K562 (cell line): ENCODE measurements around the gene CIAO2B. TPM values are rescaled to one million over a fixed set of nuclear protein-coding genes. Genes with fewer than 3 reads are reported as not detected.
A peak's percentile ranks its signal among the peaks of the same experiment; 100 is the strongest.

Experiments
- CREBBP ChIP-seq: IDR thresholded peaks from one replicate; pipeline ENCODE4 v1.6.1; 2012; ENCODE audit warnings: low read depth, mild to moderate bottlenecking, control low read depth, inconsistent platforms, low read length
- ESRRA ChIP-seq: fragments of 450-650 bp; IDR thresholded peaks from 2 replicates; pipeline ENCODE4 v1.6.1; 2014; ENCODE audit warnings: low read depth, mild to moderate bottlenecking, moderate library complexity, borderline replicate concordance
- HDGF ChIP-seq: fragments of 450-650 bp; IDR thresholded peaks from 2 replicates; pipeline ENCODE4 v1.6.1; 2016
- PHF8 ChIP-seq: fragments of 200-600 bp; sonication (generic); IDR thresholded peaks from 2 replicates; pipeline ENCODE4 v1.6.1; 2012; ENCODE audit warnings: mixed run types, mild to moderate bottlenecking, inconsistent platforms, low read length, moderate library complexity, borderline replicate concordance
- TOE1 ChIP-seq, 2 experiments: fragments of 450-650 bp in 1 of 2; sonication (generic) in 1 of 2; formaldehyde crosslinking in 1 of 2; IDR thresholded peaks; 2 replicates each; pipeline versions ENCODE4 v1.7.1 to v1.8.0; 2016 to 2022; ENCODE audit warnings: borderline replicate concordance in 2 of 2, mild to moderate bottlenecking in 2 of 2, antibody characterized with exemption in 1 of 2, inconsistent platforms in 1 of 2, low read depth in 1 of 2, missing genetic modification reagents in 1 of 2, moderate library complexity in 1 of 2
- XRCC5 ChIP-seq: fragments of 200-400 bp; formaldehyde crosslinking; IDR thresholded peaks from 2 replicates; pipeline ENCODE4 v1.6.1; 2017; ENCODE audit warnings: low read depth, mild to moderate bottlenecking, low read length
- ZFX ChIP-seq: sonication (generic); formaldehyde crosslinking; IDR thresholded peaks from 2 replicates; pipeline ENCODE4 v1.8.0; 2022; ENCODE audit warnings: mild to moderate bottlenecking, missing genetic modification reagents, moderate library complexity
- ZNF445 ChIP-seq: fragments of 250-450 bp; sonication (Bioruptor Pico); IDR thresholded peaks from 2 replicates; pipeline ENCODE4 v1.4.0; 2020; ENCODE audit warnings: low read depth, mild to moderate bottlenecking, moderate library complexity
- polyA plus RNA-seq, 8 experiments: library from polyadenylated mRNA; depleted of rRNA in 4 of 8; stranded (reverse) in 5 of 8; unstranded in 3 of 8; fragments of >200 nt; fragmentation: Nextera tagmentation in 2 of 8; fragmentation: Illumina TruSeq in 1 of 8; extraction: Ambion mirVana in 2 of 8; extraction: Trizol in 1 of 8; gene quantifications; 2 replicates each; pipeline versions ENCODE4 v1.2.1 to v1.2.3, GENCODE V29; 2011 to 2014; ENCODE audit warnings: inconsistent platforms in 1 of 8, missing spikeins in 1 of 8
- total RNA-seq, 7 experiments: library from RNA; depleted of rRNA in 6 of 7; stranded (reverse); fragments of >200 nt in 6 of 7; fragmentation: Illumina TruSeq in 2 of 7; extraction: Trizol in 2 of 7; gene quantifications; 2 replicates each; pipeline versions ENCODE4 v1.2.1 to v1.2.3, GENCODE V29; 2011 to 2021; ENCODE audit warnings: low replicate concordance in 1 of 7
- TF ChIP-seq, protein P1 (sequence below), 2 experiments: fragments of 450-650 bp in 1 of 2; sonication (generic) in 1 of 2; formaldehyde crosslinking in 1 of 2; IDR thresholded peaks; 2 replicates each; pipeline versions ENCODE4 v1.7.1 to v1.9.0; 2016 to 2022; ENCODE audit warnings: inconsistent platforms in 1 of 2, mild to moderate bottlenecking in 1 of 2, missing genetic modification reagents in 1 of 2
- TF ChIP-seq, protein P2 (sequence below), 2 experiments: fragments of 450-650 bp; IDR thresholded peaks; 2 replicates each; pipeline ENCODE4 v1.6.1; 2016
- TF ChIP-seq, protein P3 (sequence below): fragments of 450-650 bp; IDR thresholded peaks from 2 replicates; pipeline ENCODE4 v1.6.1; 2016
- TF ChIP-seq, protein P4 (sequence below): sonication (generic); formaldehyde crosslinking; IDR thresholded peaks from 2 replicates; pipeline ENCODE4 v1.8.0; 2022; ENCODE audit warnings: missing genetic modification reagents, mild to moderate bottlenecking, moderate library complexity, borderline replicate concordance

Gene CIAO2B
- total and polyA plus RNA-seq, 9 of the 15 experiments (the other 6 are each of a cell fraction or from before 2014, with no cell fraction given), result 86.8 to 182 (median 113) TPM

DNA sequence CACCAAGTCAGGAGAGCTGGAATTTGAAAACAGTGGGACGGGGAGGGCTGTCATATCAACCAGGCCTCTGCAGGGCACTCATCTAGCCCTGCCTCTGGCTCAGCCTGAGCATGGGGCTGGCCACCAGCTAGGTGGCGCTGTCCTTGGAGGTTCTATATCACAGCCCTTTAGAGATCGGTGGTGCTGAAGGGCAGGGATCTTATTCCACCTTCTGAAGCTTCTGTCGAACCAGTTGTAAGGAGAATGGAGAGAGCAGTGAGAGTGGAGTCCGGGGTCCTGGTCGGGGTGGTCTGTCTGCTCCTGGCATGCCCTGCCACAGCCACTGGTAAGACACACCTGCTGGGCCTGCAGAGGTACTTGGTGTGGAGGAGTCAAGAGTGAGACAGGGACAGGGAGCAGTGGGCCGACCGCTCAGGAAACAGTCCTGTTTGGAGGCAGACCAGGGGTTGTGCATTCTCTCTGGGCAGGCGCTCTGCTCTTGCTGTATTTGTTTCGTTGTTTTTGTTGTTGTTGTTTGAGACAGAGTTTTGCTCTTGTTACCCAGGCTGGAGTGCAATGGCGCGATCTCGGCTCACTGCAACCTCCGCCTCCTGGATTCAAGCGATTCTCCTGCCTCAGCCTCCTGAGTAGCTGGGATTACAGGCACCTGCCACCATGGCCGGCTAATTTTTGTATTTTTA lies 27.0 kb upstream of the CIAO2B start, which contains the start of gene CES3 (continued):
- TF ChIP-seq, protein P1, sequence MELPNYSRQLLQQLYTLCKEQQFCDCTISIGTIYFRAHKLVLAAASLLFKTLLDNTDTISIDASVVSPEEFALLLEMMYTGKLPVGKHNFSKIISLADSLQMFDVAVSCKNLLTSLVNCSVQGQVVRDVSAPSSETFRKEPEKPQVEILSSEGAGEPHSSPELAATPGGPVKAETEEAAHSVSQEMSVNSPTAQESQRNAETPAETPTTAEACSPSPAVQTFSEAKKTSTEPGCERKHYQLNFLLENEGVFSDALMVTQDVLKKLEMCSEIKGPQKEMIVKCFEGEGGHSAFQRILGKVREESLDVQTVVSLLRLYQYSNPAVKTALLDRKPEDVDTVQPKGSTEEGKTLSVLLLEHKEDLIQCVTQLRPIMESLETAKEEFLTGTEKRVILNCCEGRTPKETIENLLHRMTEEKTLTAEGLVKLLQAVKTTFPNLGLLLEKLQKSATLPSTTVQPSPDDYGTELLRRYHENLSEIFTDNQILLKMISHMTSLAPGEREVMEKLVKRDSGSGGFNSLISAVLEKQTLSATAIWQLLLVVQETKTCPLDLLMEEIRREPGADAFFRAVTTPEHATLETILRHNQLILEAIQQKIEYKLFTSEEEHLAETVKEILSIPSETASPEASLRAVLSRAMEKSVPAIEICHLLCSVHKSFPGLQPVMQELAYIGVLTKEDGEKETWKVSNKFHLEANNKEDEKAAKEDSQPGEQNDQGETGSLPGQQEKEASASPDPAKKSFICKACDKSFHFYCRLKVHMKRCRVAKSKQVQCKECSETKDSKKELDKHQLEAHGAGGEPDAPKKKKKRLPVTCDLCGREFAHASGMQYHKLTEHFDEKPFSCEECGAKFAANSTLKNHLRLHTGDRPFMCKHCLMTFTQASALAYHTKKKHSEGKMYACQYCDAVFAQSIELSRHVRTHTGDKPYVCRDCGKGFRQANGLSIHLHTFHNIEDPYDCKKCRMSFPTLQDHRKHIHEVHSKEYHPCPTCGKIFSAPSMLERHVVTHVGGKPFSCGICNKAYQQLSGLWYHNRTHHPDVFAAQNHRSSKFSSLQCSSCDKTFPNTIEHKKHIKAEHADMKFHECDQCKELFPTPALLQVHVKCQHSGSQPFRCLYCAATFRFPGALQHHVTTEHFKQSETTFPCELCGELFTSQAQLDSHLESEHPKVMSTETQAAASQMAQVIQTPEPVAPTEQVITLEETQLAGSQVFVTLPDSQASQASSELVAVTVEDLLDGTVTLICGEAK (IDR thresholded peaks at IDR 0.05), result peak; percentile 46
- TF ChIP-seq, protein P1 (CRISPR knock-in tag; IDR thresholded peaks at IDR 0.05), result no peak
- TF ChIP-seq, protein P2, sequence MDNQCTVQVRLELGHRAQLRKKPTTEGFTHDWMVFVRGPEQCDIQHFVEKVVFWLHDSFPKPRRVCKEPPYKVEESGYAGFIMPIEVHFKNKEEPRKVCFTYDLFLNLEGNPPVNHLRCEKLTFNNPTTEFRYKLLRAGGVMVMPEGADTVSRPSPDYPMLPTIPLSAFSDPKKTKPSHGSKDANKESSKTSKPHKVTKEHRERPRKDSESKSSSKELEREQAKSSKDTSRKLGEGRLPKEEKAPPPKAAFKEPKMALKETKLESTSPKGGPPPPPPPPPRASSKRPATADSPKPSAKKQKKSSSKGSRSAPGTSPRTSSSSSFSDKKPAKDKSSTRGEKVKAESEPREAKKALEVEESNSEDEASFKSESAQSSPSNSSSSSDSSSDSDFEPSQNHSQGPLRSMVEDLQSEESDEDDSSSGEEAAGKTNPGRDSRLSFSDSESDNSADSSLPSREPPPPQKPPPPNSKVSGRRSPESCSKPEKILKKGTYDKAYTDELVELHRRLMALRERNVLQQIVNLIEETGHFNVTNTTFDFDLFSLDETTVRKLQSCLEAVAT (IDR thresholded peaks at IDR 0.05), result peak; percentile 27 to 75; a peak in 1 of 4 replicates
- TF ChIP-seq ZNF445 (CRISPR knock-in tag) (no peak), TOE1 (IDR thresholded peaks at IDR 0.05; ENCODE audit: borderline replicate concordance) (0 out of 2 replicates have a peak, but pooled peaks have one; percentile 25), TOE1 (CRISPR knock-in tag; IDR thresholded peaks at IDR 0.05; ENCODE audit: borderline replicate concordance, low read depth) (no peak), ESRRA (peak; percentile 19; the same call in 1 of the 2 replicates), PHF8 (peak; percentile 57; the same call in 1 of the 2 replicates), ZFX (CRISPR knock-in tag) (peak; percentile 60), HDGF (peak; percentile 82; the same call in 1 of the 2 replicates), CREBBP (no peak), XRCC5 (peak; percentile 35; the same call in 1 of the 2 replicates)
- TF ChIP-seq, protein P3, sequence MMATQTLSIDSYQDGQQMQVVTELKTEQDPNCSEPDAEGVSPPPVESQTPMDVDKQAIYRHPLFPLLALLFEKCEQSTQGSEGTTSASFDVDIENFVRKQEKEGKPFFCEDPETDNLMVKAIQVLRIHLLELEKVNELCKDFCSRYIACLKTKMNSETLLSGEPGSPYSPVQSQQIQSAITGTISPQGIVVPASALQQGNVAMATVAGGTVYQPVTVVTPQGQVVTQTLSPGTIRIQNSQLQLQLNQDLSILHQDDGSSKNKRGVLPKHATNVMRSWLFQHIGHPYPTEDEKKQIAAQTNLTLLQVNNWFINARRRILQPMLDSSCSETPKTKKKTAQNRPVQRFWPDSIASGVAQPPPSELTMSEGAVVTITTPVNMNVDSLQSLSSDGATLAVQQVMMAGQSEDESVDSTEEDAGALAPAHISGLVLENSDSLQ, result peak; percentile 34; the same call in 1 of the 2 replicates
- TF ChIP-seq, protein P4, sequence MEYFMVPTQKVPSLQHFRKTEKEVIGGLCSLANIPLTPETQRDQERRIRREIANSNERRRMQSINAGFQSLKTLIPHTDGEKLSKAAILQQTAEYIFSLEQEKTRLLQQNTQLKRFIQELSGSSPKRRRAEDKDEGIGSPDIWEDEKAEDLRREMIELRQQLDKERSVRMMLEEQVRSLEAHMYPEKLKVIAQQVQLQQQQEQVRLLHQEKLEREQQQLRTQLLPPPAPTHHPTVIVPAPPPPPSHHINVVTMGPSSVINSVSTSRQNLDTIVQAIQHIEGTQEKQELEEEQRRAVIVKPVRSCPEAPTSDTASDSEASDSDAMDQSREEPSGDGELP (CRISPR knock-in tag), result peak; percentile 47; the same call in 1 of the 2 replicates
